PC-9 (cell line): ENCODE data around the gene VGLL4. TPM values are rescaled to one million over a fixed set of nuclear protein-coding genes. Genes with fewer than 3 reads are reported as not detected.

ENCODE experiments used
- BruUV-seq: library from RNA; stranded (reverse); fragments of 400-500 nt; replicated peaks from 2 replicates; lab custom pipeline; 2021; lab: Mats Ljungman, UMichigan
- CTCF ChIA-PET: fragments of 300-600 bp; sonication (Branson Sonifier 250); formaldehyde crosslinking; loops from one replicate; lab custom pipeline; 2022; ENCODE audit warnings: antibody characterized with exemption; lab: Charles Lee
- POLR2A ChIA-PET: fragments of 300-600 bp; sonication (Branson Sonifier 250); formaldehyde crosslinking; loops from one replicate; lab custom pipeline; 2022; ENCODE audit warnings: antibody characterized with exemption; ENCODE audit not compliant: unreplicated experiment; lab: Charles Lee
- DNase-seq, 2 experiments: peaks; one replicate each; pipeline versions ENCODE4 v3.0.0 to v3.0.0-alpha.2; 2015 to 2022; ENCODE audit warnings: mixed read lengths in 1 of 2
- H2AFZ ChIP-seq: fragments of 200-600 bp; sonication (generic); 2 replicates; pipeline ENCODE4 v1.8.1; 2017; ENCODE audit warnings: antibody characterized with exemption
- H3F3A ChIP-seq: fragments of 200-600 bp; sonication (generic); 2 replicates; pipeline ENCODE4 v1.8.1; 2017; ENCODE audit warnings: antibody characterized with exemption, mild to moderate bottlenecking, low read depth; ENCODE audit not compliant: insufficient read depth
- H3K27ac ChIP-seq: fragments of 200-600 bp; sonication (generic); 2 replicates; pipeline ENCODE4 v1.6.1; 2016; ENCODE audit warnings: mixed run types
- H3K27me3 ChIP-seq: fragments of 200-600 bp; sonication (generic); 2 replicates; pipeline ENCODE4 v1.6.1; 2016; ENCODE audit warnings: low read depth, mixed run types; ENCODE audit not compliant: insufficient read depth
- H3K36me3 ChIP-seq: fragments of 200-600 bp; sonication (generic); 2 replicates; pipeline ENCODE4 v1.6.1; 2016; ENCODE audit warnings: low read depth, mixed run types
- H3K4me1 ChIP-seq: fragments of 200-600 bp; sonication (generic); replicated peaks from 2 replicates; pipeline ENCODE4 v1.6.1; 2016; ENCODE audit warnings: mixed run types; ENCODE audit not compliant: insufficient read depth
- H3K4me2 ChIP-seq: fragments of 200-600 bp; sonication (generic); 2 replicates; pipeline ENCODE4 v1.6.1; 2017; ENCODE audit warnings: mixed run types
- H3K4me3 ChIP-seq: fragments of 200-600 bp; sonication (generic); 2 replicates; pipeline ENCODE4 v1.6.1; 2016; ENCODE audit warnings: mixed run types
- H3K79me2 ChIP-seq: fragments of 200-600 bp; sonication (generic); 2 replicates; pipeline ENCODE4 v1.6.1; 2017; ENCODE audit warnings: low read depth, mixed run types
- H3K9me2 ChIP-seq: fragments of 200-600 bp; sonication (generic); 2 replicates; pipeline ENCODE4 v1.8.1; 2017; ENCODE audit warnings: mild to moderate bottlenecking; ENCODE audit not compliant: insufficient read depth
- H3K9me3 ChIP-seq: fragments of 200-600 bp; sonication (generic); 2 replicates; pipeline ENCODE4 v1.8.1; 2016; ENCODE audit warnings: low read depth; ENCODE audit not compliant: insufficient read depth
- H4K20me1 ChIP-seq: fragments of 200-600 bp; sonication (generic); 2 replicates; pipeline ENCODE4 v1.8.1; 2017; ENCODE audit not compliant: insufficient read depth
- EZH2 ChIP-seq: fragments of 200-600 bp; sonication (generic); IDR thresholded peaks from 2 replicates; pipeline ENCODE4 v1.8.0; 2017; ENCODE audit warnings: antibody characterized with exemption, low read depth
- intact Hi-C: fragments of 100-400 bp; cut with micrococcal nuclease; formaldehyde crosslinking; loops from one replicate; pipeline ENCODE4 v1.10.0; 2022; ENCODE audit not compliant: unreplicated experiment
- total RNA-seq: library from RNA; stranded (reverse); gene quantifications from 2 replicates; pipeline ENCODE4 v1.2.3, GENCODE V29; 2021
- TF ChIP-seq, protein P1 (sequence below): fragments of 200-600 bp; sonication (generic); conservative IDR thresholded peaks from 2 replicates; pipeline ENCODE4 v1.6.1; 2017; ENCODE audit warnings: mixed run types, antibody characterized with exemption, mild to moderate bottlenecking, moderate library complexity

The VGLL4 gene
- total RNA-seq, 1 experiment from 2014 or later: 42.2 TPM

DNA sequence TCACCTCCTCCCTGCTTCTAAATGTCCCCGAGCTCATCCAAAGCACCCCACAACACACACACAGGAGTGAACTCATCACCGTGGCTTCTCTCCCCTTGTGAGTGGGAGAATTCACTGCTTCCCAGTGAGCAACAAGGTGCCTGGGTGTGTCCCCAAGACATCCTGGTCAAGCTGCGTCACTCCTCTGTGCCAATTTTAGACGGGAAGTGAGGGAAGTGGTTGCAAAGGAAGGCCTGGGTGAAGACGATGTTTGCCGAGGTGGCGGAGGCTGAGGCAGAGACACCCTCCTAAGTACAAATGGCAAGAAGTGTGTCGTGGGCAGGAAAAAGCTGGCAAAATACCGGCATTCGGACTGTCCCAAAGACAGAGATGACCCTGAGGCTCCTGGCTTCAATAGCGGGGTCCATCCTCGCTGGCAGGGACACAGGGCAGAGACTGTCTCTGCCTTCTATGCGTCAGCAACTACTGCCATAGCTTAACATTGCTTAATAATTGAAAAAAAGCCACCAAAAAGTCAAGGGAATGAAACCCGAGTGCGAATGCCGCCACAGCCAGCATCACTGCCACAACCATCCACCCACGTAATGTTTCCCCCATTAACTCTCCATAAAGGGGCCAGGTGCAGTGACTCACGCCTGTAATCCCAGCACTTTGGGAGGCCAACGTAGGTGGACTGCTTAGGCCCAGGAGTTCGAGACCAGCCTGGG is 72.8 kb downstream of the VGLL4 start:
- peaks cover 55% of the 10 kb centered on the region for H3K79me2 ChIP-seq

DNA sequence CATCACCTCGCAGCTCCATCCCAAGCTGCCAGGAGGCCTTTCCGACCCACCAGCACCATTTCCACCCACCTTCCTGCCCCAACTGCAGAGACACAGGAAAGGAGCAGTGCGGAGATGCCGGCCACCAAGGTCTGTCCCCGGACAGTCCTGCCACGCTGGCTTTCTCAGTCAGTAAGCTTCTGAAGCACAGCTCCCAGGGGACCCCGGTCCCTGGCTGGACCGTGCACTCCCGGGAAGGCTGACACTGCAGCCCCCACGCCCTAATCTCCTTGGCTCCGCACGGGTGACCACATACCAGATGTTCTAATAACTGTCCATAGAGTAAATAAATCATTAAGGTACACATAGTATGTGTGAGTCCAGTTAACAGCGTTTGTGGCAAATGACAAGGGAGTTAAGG is 73.5 kb downstream of the VGLL4 start:
- TF ChIP-seq, protein P1, sequence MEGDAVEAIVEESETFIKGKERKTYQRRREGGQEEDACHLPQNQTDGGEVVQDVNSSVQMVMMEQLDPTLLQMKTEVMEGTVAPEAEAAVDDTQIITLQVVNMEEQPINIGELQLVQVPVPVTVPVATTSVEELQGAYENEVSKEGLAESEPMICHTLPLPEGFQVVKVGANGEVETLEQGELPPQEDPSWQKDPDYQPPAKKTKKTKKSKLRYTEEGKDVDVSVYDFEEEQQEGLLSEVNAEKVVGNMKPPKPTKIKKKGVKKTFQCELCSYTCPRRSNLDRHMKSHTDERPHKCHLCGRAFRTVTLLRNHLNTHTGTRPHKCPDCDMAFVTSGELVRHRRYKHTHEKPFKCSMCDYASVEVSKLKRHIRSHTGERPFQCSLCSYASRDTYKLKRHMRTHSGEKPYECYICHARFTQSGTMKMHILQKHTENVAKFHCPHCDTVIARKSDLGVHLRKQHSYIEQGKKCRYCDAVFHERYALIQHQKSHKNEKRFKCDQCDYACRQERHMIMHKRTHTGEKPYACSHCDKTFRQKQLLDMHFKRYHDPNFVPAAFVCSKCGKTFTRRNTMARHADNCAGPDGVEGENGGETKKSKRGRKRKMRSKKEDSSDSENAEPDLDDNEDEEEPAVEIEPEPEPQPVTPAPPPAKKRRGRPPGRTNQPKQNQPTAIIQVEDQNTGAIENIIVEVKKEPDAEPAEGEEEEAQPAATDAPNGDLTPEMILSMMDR: no peak
- no peak for TF ChIP-seq EZH2
- POLR2A ChIA-PET: interaction anchor here (0.7 kb wide), 1 partner anchor 86 kb away, joined by 7 read pairs; no protein-coding TSS in a partner anchor
- H3K4me2 ChIP-seq: 0 out of 2 replicates have a peak overlapping the region, but pooled peaks have one; percentile 82

More for the DNA sequence above, 72.8 kb downstream of the VGLL4 start:
- Histone ChIP-seq H3K4me2 (no peak overlapping the region), H3K27me3 (no peaks in the 10 kb centered on the region), H3K9me2 (no peaks in the 10 kb centered on the region), H3K4me3 (no peak overlapping the region), H2AFZ (no peak overlapping the region), H3K4me1 (peaks cover 34% of the 10 kb centered on the region), H4K20me1 (peaks cover 37% of the 10 kb centered on the region), H3K36me3 (no peaks in the 10 kb centered on the region; the same call in 1 of the 2 replicates), H3K9me3 (no peaks in the 10 kb centered on the region), H3F3A (peaks cover 27% of the 10 kb centered on the region), H3K27ac (no peak overlapping the region)
- CTCF ChIA-PET: no interaction called here
- no peak for DNase-seq
- no TSS peak for BruUV-seq
- intact Hi-C loops: no loop called here
- POLR2A ChIA-PET: interaction anchor here (0.7 kb wide), 1 partner anchor 85 kb away, joined by 7 read pairs; no protein-coding TSS in a partner anchor
- TF ChIP-seq EZH2: no peak
- TF ChIP-seq, protein P1: no peak

DNA sequence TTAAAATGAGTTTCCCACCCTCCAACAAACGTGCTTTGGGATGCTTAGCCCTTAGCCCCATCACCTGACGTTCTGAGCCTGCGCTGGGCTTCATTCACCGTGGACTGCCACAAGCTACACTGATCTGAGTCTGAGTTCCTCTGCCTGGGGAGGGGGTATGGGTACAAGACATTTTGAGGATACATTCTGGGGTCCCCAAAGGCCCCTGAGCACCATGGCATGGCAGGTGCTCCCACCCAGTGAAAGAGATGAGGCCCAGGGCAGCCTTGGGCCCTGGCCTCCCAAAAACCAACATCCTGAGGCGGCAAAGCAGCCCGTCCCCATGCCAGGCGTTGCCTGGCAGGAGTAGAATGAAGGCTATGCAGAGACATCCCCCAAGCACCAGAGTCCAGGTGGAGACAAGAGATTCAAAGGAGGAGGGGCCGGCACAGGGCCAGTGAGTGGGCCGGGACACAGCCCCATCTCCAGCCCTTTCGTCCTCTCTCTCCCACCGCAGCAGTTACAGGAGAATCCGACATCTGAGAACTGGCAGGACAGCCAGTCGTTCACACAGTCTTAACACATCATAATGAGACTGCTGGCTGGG is 74.5 kb downstream of the VGLL4 start:
- TF ChIP-seq, protein P1: no peak
- TF ChIP-seq EZH2: no peak
- peak overlapping the region; percentile 21; the same call in 1 of the 2 replicates for H3K4me3 ChIP-seq
- peaks cover 58% of the 10 kb centered on the region for H3K79me2 ChIP-seq
- H3K4me2 ChIP-seq: peak overlapping the region; percentile 82
- peak overlapping the region; percentile 96 for H3K27ac ChIP-seq
- POLR2A ChIA-PET: no interaction called here
- H3K9me2 ChIP-seq: no peaks in the 10 kb centered on the region
- no TSS peak for BruUV-seq
- H3K27me3 ChIP-seq: no peaks in the 10 kb centered on the region
- CTCF ChIA-PET: no interaction called here
- DNase-seq: no peak
- peaks cover 39% of the 10 kb centered on the region for H4K20me1 ChIP-seq
- peaks cover 34% of the 10 kb centered on the region for H3K4me1 ChIP-seq
- H3F3A ChIP-seq: peaks cover 27% of the 10 kb centered on the region
- no peaks in the 10 kb centered on the region for H3K9me3 ChIP-seq
- intact Hi-C loops: loop anchor here (5.0 kb wide), 1 partner anchor 73 kb away; the partner anchor contains the start of gene VGLL4
- no peak overlapping the region for H2AFZ ChIP-seq
- no peaks in the 10 kb centered on the region; the same call in 1 of the 2 replicates for H3K36me3 ChIP-seq

More for the DNA sequence above, 73.5 kb downstream of the VGLL4 start:
- Histone ChIP-seq H3K27me3 (no peaks in the 10 kb centered on the region), H3K36me3 (no peaks in the 10 kb centered on the region; the same call in 1 of the 2 replicates), H3K9me2 (no peaks in the 10 kb centered on the region), H3K4me1 (peaks cover 34% of the 10 kb centered on the region), H3K9me3 (no peaks in the 10 kb centered on the region), H3F3A (peaks cover 27% of the 10 kb centered on the region), H3K79me2 (peaks cover 58% of the 10 kb centered on the region), H3K4me3 (no peak overlapping the region), H2AFZ (no peak overlapping the region), H3K27ac (no peak overlapping the region), H4K20me1 (peaks cover 33% of the 10 kb centered on the region)
- DNase-seq: no peak
- intact Hi-C loops: no loop called here
- CTCF ChIA-PET: interaction anchor here (0.5 kb wide), 1 partner anchor 56 kb away, joined by 8 read pairs; no protein-coding TSS in a partner anchor
- BruUV-seq: no TSS peak
